Tibial nerve (tissue), 4 donors: ENCODE measurements around the gene GRIK3. TPM values are rescaled to one million over a fixed set of nuclear protein-coding genes. Genes with fewer than 3 reads are reported as not detected.

ENCODE experiments used
- DNase-seq, 2 donors: peaks; one replicate each; pipeline ENCODE4 v3.0.0-alpha.2; 2019; ENCODE audit warnings: low spot score in 2 of 2
- H3K27ac ChIP-seq, 4 donors: fragments of 200-600 bp; sonication (generic) in 3 of 4; one replicate each; pipeline ENCODE4 v1.5.1; 2017 to 2019; ENCODE audit warnings: mild to moderate bottlenecking in 1 of 4
- H3K27me3 ChIP-seq, 2 donors: fragments of 200-600 bp; sonication (generic) in 1 of 2; one replicate each; pipeline versions ENCODE4 v1.5.1 to v1.6.0; 2017 to 2019
- H3K36me3 ChIP-seq, 3 donors: fragments of 200-600 bp; sonication (generic); one replicate each; pipeline ENCODE4 v1.5.1; 2018 to 2019
- H3K4me1 ChIP-seq, 4 donors: fragments of 200-600 bp; sonication (generic) in 3 of 4; one replicate each; pipeline ENCODE4 v1.5.1; 2017 to 2019
- H3K4me3 ChIP-seq, 4 donors: fragments of 200-600 bp; sonication (generic) in 3 of 4; one replicate each; pipeline ENCODE4 v1.5.1; 2017 to 2019; ENCODE audit warnings: mild to moderate bottlenecking in 1 of 4, moderate library complexity in 1 of 4
- H3K9me3 ChIP-seq, 4 donors: fragments of 200-600 bp; sonication (generic) in 3 of 4; one replicate each; pipeline ENCODE4 v1.5.1; 2017 to 2019
- EP300 ChIP-seq, 2 donors: sonication (generic); formaldehyde crosslinking; IDR thresholded peaks; one replicate each; pipeline ENCODE4 v1.6.1; 2017; ENCODE audit warnings: antibody characterized with exemption in 2 of 2, mild to moderate bottlenecking in 1 of 2
- POLR2A ChIP-seq, 2 donors: fragments of 450-650 bp; IDR thresholded peaks; one replicate each; pipeline ENCODE4 v1.6.1; 2017; ENCODE audit warnings: antibody characterized with exemption in 2 of 2, mild to moderate bottlenecking in 2 of 2, moderate library complexity in 2 of 2
- WGBS, 2 donors: methylation state at CpG; one replicate each; pipeline ENCODE4 v1.1.5; 2018; 5-methylcytosine and 5-hydroxymethylcytosine counted together
- total RNA-seq, 4 donors: library from RNA; depleted of rRNA; stranded (reverse); fragments of >200 nt; gene quantifications; one replicate each; pipeline ENCODE4 v1.1.0, GENCODE V29; 2016
- TF ChIP-seq, protein P1 (sequence below), 5 experiments: fragments of 200-600 bp in 3 of 5; fragments of 450-650 bp in 2 of 5; sonication (generic) in 3 of 5; IDR thresholded peaks; one replicate each; pipeline ENCODE4 v1.5.1; 2016 to 2019; ENCODE audit warnings: antibody characterized with exemption in 5 of 5, mild to moderate bottlenecking in 3 of 5, moderate library complexity in 2 of 5

GRIK3 gene
- total RNA-seq, 4 donors from 2014 or later = 12.8 to 26.2 (median 21.7) TPM

DNA sequence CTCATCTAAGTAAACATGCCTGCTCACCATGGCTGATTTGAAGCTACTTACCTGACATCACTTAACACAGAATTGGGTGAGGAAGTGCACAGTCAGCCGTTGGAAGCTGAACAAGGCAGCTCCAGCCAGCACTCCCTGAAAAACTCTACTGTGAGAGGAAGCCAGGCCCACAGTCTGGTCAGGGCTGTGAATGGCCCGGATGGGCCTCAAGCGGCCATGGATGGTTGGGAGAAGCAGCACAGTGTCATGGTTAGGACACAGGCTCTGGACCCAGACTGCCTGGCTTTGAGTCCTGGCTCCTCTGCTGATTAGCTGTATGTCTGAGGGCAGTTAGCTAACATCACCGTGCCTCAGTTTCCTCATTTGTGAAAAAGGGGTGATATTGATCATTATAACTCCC is 267.8 kb downstream of the GRIK3 start:
- H3K27ac ChIP-seq = no peak overlapping the region
- peaks cover 0 to 14% of the 10 kb centered on the region in 2 donors for H3K27me3 ChIP-seq
- H3K9me3 ChIP-seq = no peaks in the 10 kb centered on the region
- DNase-seq = no peak
- no peak overlapping the region for H3K4me3 ChIP-seq
- H3K4me1 ChIP-seq = no peaks in the 10 kb centered on the region
- TF ChIP-seq EP300 (IDR thresholded peaks at IDR 0.05) = no peak
- TF ChIP-seq POLR2A (IDR thresholded peaks at IDR 0.05) = no peak
- TF ChIP-seq, protein P1, sequence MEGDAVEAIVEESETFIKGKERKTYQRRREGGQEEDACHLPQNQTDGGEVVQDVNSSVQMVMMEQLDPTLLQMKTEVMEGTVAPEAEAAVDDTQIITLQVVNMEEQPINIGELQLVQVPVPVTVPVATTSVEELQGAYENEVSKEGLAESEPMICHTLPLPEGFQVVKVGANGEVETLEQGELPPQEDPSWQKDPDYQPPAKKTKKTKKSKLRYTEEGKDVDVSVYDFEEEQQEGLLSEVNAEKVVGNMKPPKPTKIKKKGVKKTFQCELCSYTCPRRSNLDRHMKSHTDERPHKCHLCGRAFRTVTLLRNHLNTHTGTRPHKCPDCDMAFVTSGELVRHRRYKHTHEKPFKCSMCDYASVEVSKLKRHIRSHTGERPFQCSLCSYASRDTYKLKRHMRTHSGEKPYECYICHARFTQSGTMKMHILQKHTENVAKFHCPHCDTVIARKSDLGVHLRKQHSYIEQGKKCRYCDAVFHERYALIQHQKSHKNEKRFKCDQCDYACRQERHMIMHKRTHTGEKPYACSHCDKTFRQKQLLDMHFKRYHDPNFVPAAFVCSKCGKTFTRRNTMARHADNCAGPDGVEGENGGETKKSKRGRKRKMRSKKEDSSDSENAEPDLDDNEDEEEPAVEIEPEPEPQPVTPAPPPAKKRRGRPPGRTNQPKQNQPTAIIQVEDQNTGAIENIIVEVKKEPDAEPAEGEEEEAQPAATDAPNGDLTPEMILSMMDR (IDR thresholded peaks at IDR 0.05) = no peak
- WGBS, 2 donors = 43 to 64% methylated on average over 4 of the region's 4 CpGs
- no peaks in the 10 kb centered on the region for H3K36me3 ChIP-seq

DNA sequence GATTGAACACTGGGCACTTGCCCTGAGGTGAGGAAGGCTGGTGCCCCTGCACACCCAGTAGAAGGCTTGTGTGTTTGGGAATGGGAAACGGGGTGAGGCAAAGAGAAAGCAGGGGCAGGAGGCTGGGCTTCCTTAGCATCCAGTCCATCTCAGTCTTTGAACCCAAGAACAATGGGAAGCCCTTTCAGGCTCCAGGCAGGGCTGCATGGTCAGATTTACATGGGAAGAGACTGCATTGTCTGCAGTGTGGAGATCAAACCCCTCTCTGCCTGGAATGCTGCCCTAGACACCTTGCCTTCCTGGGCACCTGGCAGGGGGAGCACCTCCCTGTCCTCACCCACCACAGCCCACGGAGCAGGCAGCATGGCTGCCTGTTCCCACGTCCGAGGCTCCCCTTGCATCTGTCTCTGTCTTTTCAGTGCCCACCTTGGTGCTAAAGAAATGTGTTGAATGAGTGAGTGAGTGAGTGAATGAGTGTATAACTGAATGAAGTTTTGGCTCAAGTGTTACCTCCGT is 268.5 kb downstream of the GRIK3 start:
- no peaks in the 10 kb centered on the region for H3K36me3 ChIP-seq
- peaks cover 0 to 8% of the 10 kb centered on the region in 2 donors for H3K27me3 ChIP-seq
- no peak overlapping the region for H3K4me3 ChIP-seq
- H3K9me3 ChIP-seq = no peaks in the 10 kb centered on the region
- 52 to 60% methylated on average over 5 of the region's 5 CpGs for WGBS, 2 donors
- TF ChIP-seq EP300 (IDR thresholded peaks at IDR 0.05) (no peak), POLR2A (IDR thresholded peaks at IDR 0.05) (no peak)
- TF ChIP-seq, protein P1 (IDR thresholded peaks at IDR 0.05) = no peak
- no peaks in the 10 kb centered on the region for H3K4me1 ChIP-seq
- no peak for DNase-seq
- H3K27ac ChIP-seq = no peak overlapping the region

DNA sequence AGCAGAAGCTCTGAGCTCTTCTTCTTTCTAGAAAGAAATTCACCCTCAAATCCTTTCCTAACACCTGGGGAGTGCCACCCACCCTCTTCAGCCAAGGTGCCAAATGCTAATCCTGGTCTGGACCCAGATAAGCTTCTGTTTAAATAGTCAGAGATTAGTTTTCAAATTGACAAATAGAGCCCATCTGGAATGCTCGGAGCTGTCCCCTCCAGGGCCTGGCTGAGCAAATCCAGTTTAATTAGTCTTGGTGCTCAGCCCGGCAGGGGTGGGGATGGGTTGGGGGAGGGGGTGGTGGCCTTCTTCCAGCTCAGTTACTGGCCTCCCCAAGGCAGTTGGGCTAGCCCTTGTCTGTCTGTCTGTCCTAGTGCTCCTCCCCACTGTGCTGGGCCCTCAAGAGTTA is 269.5 kb downstream of the GRIK3 start:
- Histone ChIP-seq H3K9me3 (peaks cover 0 to 7% (median 0%) of the 10 kb centered on the region in 4 donors), H3K4me3 (no peak overlapping the region), H3K27me3 (no peaks in the 10 kb centered on the region), H3K36me3 (no peaks in the 10 kb centered on the region), H3K27ac (no peak overlapping the region), H3K4me1 (no peaks in the 10 kb centered on the region)
- WGBS, 2 donors = 21 to 25% methylated on average over 2 of the region's 2 CpGs
- DNase-seq = no peak
- TF ChIP-seq EP300 (IDR thresholded peaks at IDR 0.05) (no peak), POLR2A (IDR thresholded peaks at IDR 0.05) (no peak)
- TF ChIP-seq, protein P1 (IDR thresholded peaks at IDR 0.05) = no peak

DNA sequence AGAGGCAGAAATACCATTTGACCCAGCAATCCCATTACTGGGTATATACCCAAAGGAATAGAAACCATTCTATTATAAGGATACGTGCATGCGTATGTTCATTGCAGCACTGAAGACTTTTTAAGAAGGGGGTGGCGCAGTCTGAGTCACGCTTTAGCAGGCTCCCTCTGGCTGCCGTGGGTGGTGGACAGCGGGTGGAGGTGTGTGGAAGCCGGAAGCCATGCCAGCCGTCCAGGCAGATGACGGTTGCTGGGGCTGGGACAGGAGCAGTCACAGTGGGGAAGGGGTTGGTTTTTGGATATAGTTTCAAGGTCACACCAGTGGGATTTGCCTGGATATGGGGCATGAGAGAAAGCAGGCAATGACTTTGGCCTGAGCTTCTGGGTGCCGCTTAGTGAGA is 270.5 kb downstream of the GRIK3 start:
- DNase-seq = no peak
- Histone ChIP-seq H3K36me3 (no peaks in the 10 kb centered on the region), H3K4me1 (no peaks in the 10 kb centered on the region), H3K9me3 (peaks cover 0 to 14% (median 0%) of the 10 kb centered on the region in 4 donors), H3K27me3 (no peaks in the 10 kb centered on the region), H3K27ac (no peak overlapping the region), H3K4me3 (no peak overlapping the region)
- WGBS, 2 donors = 86% methylated on average over 10 of the region's 10 CpGs
- TF ChIP-seq POLR2A (IDR thresholded peaks at IDR 0.05) (no peak), EP300 (IDR thresholded peaks at IDR 0.05) (no peak)

DNA sequence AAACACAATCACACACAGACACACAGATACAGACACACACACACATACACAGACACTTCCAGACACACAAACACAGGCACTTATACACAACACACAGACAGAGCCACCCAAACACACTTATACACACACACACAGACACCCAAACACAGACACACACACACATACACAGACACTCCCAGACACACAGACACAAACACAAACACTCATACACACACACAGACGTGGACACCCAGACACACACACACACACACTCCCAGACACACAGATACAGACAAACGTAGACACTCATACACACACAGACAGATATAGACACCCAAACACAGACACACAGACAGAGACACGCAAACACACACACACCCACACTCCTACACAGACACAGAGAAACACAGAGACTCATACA is 272.1 kb downstream of the GRIK3 start:
- Histone ChIP-seq H3K27ac (no peak overlapping the region), H3K36me3 (no peaks in the 10 kb centered on the region), H3K27me3 (no peaks in the 10 kb centered on the region), H3K9me3 (peaks cover 0 to 14% (median 0%) of the 10 kb centered on the region in 4 donors), H3K4me3 (no peak overlapping the region), H3K4me1 (no peaks in the 10 kb centered on the region)
- 82 to 83% methylated on average over 3 of the region's 3 CpGs for WGBS, 2 donors
- TF ChIP-seq, protein P1 (IDR thresholded peaks at IDR 0.05) = no peak
- no peak for TF ChIP-seq POLR2A (IDR thresholded peaks at IDR 0.05)
- no peak for TF ChIP-seq EP300 (IDR thresholded peaks at IDR 0.05)
- no peak for DNase-seq

DNA sequence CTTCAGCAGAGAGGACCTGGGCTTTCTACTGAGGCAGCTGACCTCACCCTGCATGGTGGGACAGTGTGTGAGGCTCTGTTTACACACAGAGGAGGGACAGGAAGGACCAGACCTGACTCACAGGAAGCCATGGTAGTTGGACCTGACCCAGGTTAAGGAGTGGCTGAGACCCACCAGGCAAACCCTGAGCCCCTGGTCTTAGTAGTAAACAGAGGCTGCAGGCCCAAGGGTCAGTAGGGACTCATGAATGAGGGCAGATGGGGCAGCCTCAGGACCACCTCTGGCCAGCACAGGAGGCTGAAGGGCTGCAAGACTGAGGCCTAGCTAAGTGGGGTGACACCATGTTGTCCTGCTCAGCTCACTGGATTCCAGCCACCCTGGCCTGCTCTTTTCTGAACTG is 273.2 kb downstream of the GRIK3 start:
- H3K4me1 ChIP-seq = no peaks in the 10 kb centered on the region
- no peak for DNase-seq

More for the DNA sequence above, 273.2 kb downstream of the GRIK3 start:
- Histone ChIP-seq H3K9me3 (peaks cover 0 to 14% (median 0%) of the 10 kb centered on the region in 4 donors), H3K27me3 (no peaks in the 10 kb centered on the region), H3K27ac (no peak overlapping the region), H3K4me3 (no peak overlapping the region), H3K36me3 (no peaks in the 10 kb centered on the region)
- TF ChIP-seq POLR2A (IDR thresholded peaks at IDR 0.05) = no peak
- TF ChIP-seq, protein P1 (IDR thresholded peaks at IDR 0.05) = no peak
- no peak for TF ChIP-seq EP300 (IDR thresholded peaks at IDR 0.05)
